AG09319 (cell line): ENCODE data around the gene FTSJ3.

Source experiments
- DNase-seq: peaks from one replicate; pipeline ENCODE4 v3.0.0-alpha.2; 2010; ENCODE audit warnings: low read depth; ENCODE audit errors: extremely low read depth
- CTCF ChIP-seq: IDR thresholded peaks from 2 replicates; pipeline ENCODE4 v1.5.1; 2011; ENCODE audit warnings: low read depth, mild to moderate bottlenecking, inconsistent platforms, low read length, moderate library complexity

The FTSJ3 gene

GRCh38 chr17:63833026-63833740 is 5.7 kb upstream of the FTSJ3 start:
- TF ChIP-seq CTCF, result no peak
- no peak for DNase-seq

- no peak for TF ChIP-seq CTCF
- DNase-seq, result no peak
Measured at GRCh38 chr17:63832455-63832854, 5.0 kb upstream of the FTSJ3 start.

GRCh38 chr17:63832014-63832413 is 4.6 kb upstream of the FTSJ3 start:
- no peak for DNase-seq
- no peak for TF ChIP-seq CTCF

GRCh38 chr17:63831505-63831904 is 4.0 kb upstream of the FTSJ3 start:
- TF ChIP-seq CTCF, result no peak
- DNase-seq, result no peak

- no peak for DNase-seq
- TF ChIP-seq CTCF, result no peak
Measured at GRCh38 chr17:63830904-63831491, 3.5 kb upstream of the FTSJ3 start.

GRCh38 chr17:63830278-63830677 is 2.8 kb upstream of the FTSJ3 start:
- no peak for TF ChIP-seq CTCF
- no peak for DNase-seq

GRCh38 chr17:63828936-63829335 is 1.5 kb upstream of the FTSJ3 start:
- TF ChIP-seq CTCF, result no peak
- DNase-seq, result no peak
